ENCODE results near the gene DOCK2. TPM values are rescaled to one million over a fixed set of nuclear protein-coding genes. Genes with fewer than 3 reads are reported as not detected.
"Not testable (repeated sequence)": the region's sequence is repeated elsewhere in the genome, so short reads cannot be mapped to it uniquely, and the experiment has no call there.

DOCK2 gene
- total RNA-seq, 2 experiments from 2014 or later, result 266 to 275 TPM

- DNase-seq (no peak), ATAC-seq (ENCODE audit: low read depth) (no peak)
- H3K4me3 Mint-ChIP-seq, result peak overlapping the region; percentile 59
- H3K4me1 Mint-ChIP-seq, result peaks cover 87% of the 10 kb centered on the region
- peaks cover 54% of the 10 kb centered on the region for H3K36me3 Mint-ChIP-seq
- H3K27me3 Mint-ChIP-seq, result no peaks in the 10 kb centered on the region
- H3K27ac Mint-ChIP-seq, result peak overlapping the region; percentile 86
- H3K9me3 Mint-ChIP-seq, result no peaks in the 10 kb centered on the region
- POLR2A ChIA-PET, result interaction anchor here (7.3 kb wide), 1 partner anchor 12 kb away, joined by 39 read pairs; the partner anchor contains the start of gene DOCK2
Observed at GRCh38 chr5:169648725-169649310, 11.7 kb downstream of the DOCK2 start.

GRCh38 chr5:169649486-169649885 is 12.4 kb downstream of the DOCK2 start:
- H3K9me3 Mint-ChIP-seq, result no peaks in the 10 kb centered on the region
- peak; percentile 65 for ATAC-seq (ENCODE audit: low read depth)
- POLR2A ChIA-PET, result interaction anchor here (7.3 kb wide), 1 partner anchor 13 kb away, joined by 39 read pairs; the partner anchor contains the start of gene DOCK2
- peak overlapping the region; percentile 59 for H3K4me3 Mint-ChIP-seq
- H3K4me1 Mint-ChIP-seq, result peaks cover 86% of the 10 kb centered on the region
- H3K27me3 Mint-ChIP-seq, result no peaks in the 10 kb centered on the region
- H3K27ac Mint-ChIP-seq, result peak overlapping the region; percentile 86
- peaks cover 49% of the 10 kb centered on the region for H3K36me3 Mint-ChIP-seq
- DNase-seq, result no peak

- DNase-seq (no peak), ATAC-seq (ENCODE audit: low read depth) (peak; percentile 57)
- Mint-ChIP-seq H3K4me3 (peak overlapping the region; percentile 79), H3K27ac (peak overlapping the region; percentile 86), H3K27me3 (no peaks in the 10 kb centered on the region), H3K9me3 (no peaks in the 10 kb centered on the region), H3K36me3 (peaks cover 44% of the 10 kb centered on the region), H3K4me1 (peaks cover 89% of the 10 kb centered on the region)
- POLR2A ChIA-PET, result interaction anchor here (0.5 to 7.3 kb wide), 3 partner anchors 12 to 185 kb away, joined by 3 to 39 read pairs (median 4); partner anchors contain the start of gene DOCK2
Observed at GRCh38 chr5:169650701-169651331, 13.7 kb downstream of the DOCK2 start.

GRCh38 chr5:169651526-169651925 is 14.5 kb downstream of the DOCK2 start:
- Mint-ChIP-seq H3K36me3 (peaks cover 40% of the 10 kb centered on the region), H3K4me1 (peaks cover 89% of the 10 kb centered on the region), H3K27me3 (no peaks in the 10 kb centered on the region), H3K9me3 (no peaks in the 10 kb centered on the region), H3K27ac (peak overlapping the region; percentile 86), H3K4me3 (peak overlapping the region; percentile 79)
- ATAC-seq (ENCODE audit: low read depth) (no peak), DNase-seq (no peak)
- POLR2A ChIA-PET, result interaction anchor here (1.3 to 7.3 kb wide), 2 partner anchors 15 to 68 kb away, joined by 4 to 39 read pairs; partner anchors contain the start of genes DOCK2 and SPDL1

GRCh38 chr5:169652057-169652456 is 15.0 kb downstream of the DOCK2 start:
- H3K4me3 Mint-ChIP-seq, result no peak overlapping the region
- no peaks in the 10 kb centered on the region for H3K27me3 Mint-ChIP-seq
- ATAC-seq (ENCODE audit: low read depth) (no peak), DNase-seq (no peak)
- peaks cover 87% of the 10 kb centered on the region for H3K4me1 Mint-ChIP-seq
- H3K36me3 Mint-ChIP-seq, result peaks cover 39% of the 10 kb centered on the region
- no peaks in the 10 kb centered on the region for H3K9me3 Mint-ChIP-seq
- peak overlapping the region; percentile 17 for H3K27ac Mint-ChIP-seq
- POLR2A ChIA-PET, result interaction anchor here (1.3 to 7.3 kb wide), 2 partner anchors 15 to 68 kb away, joined by 4 to 39 read pairs; partner anchors contain the start of genes DOCK2 and SPDL1

GRCh38 chr5:169653091-169653490 is 16.0 kb downstream of the DOCK2 start:
- no peaks in the 10 kb centered on the region for H3K27me3 Mint-ChIP-seq
- DNase-seq (no peak), ATAC-seq (ENCODE audit: low read depth) (no peak)
- H3K4me3 Mint-ChIP-seq, result no peak overlapping the region
- H3K36me3 Mint-ChIP-seq, result peaks cover 37% of the 10 kb centered on the region
- peaks cover 83% of the 10 kb centered on the region for H3K4me1 Mint-ChIP-seq
- H3K9me3 Mint-ChIP-seq, result no peaks in the 10 kb centered on the region
- peak overlapping the region; percentile 46 for H3K27ac Mint-ChIP-seq
- POLR2A ChIA-PET, result interaction anchor here (0.7 to 7.3 kb wide), 3 partner anchors 16 to 69 kb away, joined by 3 to 39 read pairs (median 4); partner anchors contain the start of genes DOCK2 and SPDL1

GRCh38 chr5:169655353-169655752 is 18.3 kb downstream of the DOCK2 start:
- POLR2A ChIA-PET, result interaction anchor here (0.8 kb wide), 1 partner anchor 17 kb away, joined by 3 read pairs; no protein-coding TSS in a partner anchor
- peaks cover 46% of the 10 kb centered on the region for H3K36me3 Mint-ChIP-seq
- ATAC-seq (ENCODE audit: low read depth) (no peak), DNase-seq (no peak)
- no peaks in the 10 kb centered on the region for H3K27me3 Mint-ChIP-seq
- H3K9me3 Mint-ChIP-seq, result peaks cover 2% of the 10 kb centered on the region
- H3K4me3 Mint-ChIP-seq, result no peak overlapping the region
- H3K4me1 Mint-ChIP-seq, result peaks cover 67% of the 10 kb centered on the region
- H3K27ac Mint-ChIP-seq, result peak overlapping the region; percentile 60

GRCh38 chr5:169656125-169656901 is 19.2 kb downstream of the DOCK2 start:
- Mint-ChIP-seq H3K27ac (no peak overlapping the region), H3K4me1 (peaks cover 57% of the 10 kb centered on the region), H3K36me3 (peaks cover 50% of the 10 kb centered on the region), H3K27me3 (no peaks in the 10 kb centered on the region), H3K4me3 (peak overlapping the region; percentile 6), H3K9me3 (peaks cover 3% of the 10 kb centered on the region)
- ATAC-seq (ENCODE audit: low read depth) (no peak), DNase-seq (no peak)
- POLR2A ChIA-PET, result interaction anchor here (1.0 to 2.2 kb wide), 2 partner anchors 19 to 73 kb away, joined by 4 to 8 read pairs; partner anchors contain the start of genes DOCK2 and SPDL1

- no peak overlapping the region for H3K4me3 Mint-ChIP-seq
- peaks cover 54% of the 10 kb centered on the region for H3K36me3 Mint-ChIP-seq
- POLR2A ChIA-PET, result interaction anchor here (1.0 to 2.2 kb wide), 2 partner anchors 19 to 74 kb away, joined by 4 to 8 read pairs; partner anchors contain the start of genes DOCK2 and SPDL1
- ATAC-seq (ENCODE audit: low read depth) (peak; percentile 37), DNase-seq (no peak)
- peak overlapping the region; percentile 18 for H3K27ac Mint-ChIP-seq
- no peaks in the 10 kb centered on the region for H3K27me3 Mint-ChIP-seq
- H3K9me3 Mint-ChIP-seq, result peaks cover 10% of the 10 kb centered on the region
- H3K4me1 Mint-ChIP-seq, result peaks cover 51% of the 10 kb centered on the region
Observed at GRCh38 chr5:169657127-169657526, 20.1 kb downstream of the DOCK2 start.

- not testable (repeated sequence) for H3K27me3 Mint-ChIP-seq; H3K27ac Mint-ChIP-seq; DNase-seq; H3K4me3 Mint-ChIP-seq; ATAC-seq (ENCODE audit: low read depth)
- POLR2A ChIA-PET, result interaction anchor here (1.1 kb wide), 1 partner anchor 12 kb away, joined by 3 read pairs; no protein-coding TSS in a partner anchor
- H3K4me1 Mint-ChIP-seq, result peaks cover 19% of the 10 kb centered on the region
- peaks cover 61% of the 10 kb centered on the region for H3K36me3 Mint-ChIP-seq
- peaks cover 24% of the 10 kb centered on the region for H3K9me3 Mint-ChIP-seq
Observed at GRCh38 chr5:169662451-169662850, 25.4 kb downstream of the DOCK2 start.

GRCh38 chr5:169663537-169663936 is 26.5 kb downstream of the DOCK2 start:
- H3K36me3 Mint-ChIP-seq, result peaks cover 57% of the 10 kb centered on the region
- H3K4me3 Mint-ChIP-seq, result no peak overlapping the region
- H3K4me1 Mint-ChIP-seq, result peaks cover 19% of the 10 kb centered on the region
- no peak overlapping the region for H3K27ac Mint-ChIP-seq
- no peaks in the 10 kb centered on the region for H3K27me3 Mint-ChIP-seq
- peaks cover 24% of the 10 kb centered on the region for H3K9me3 Mint-ChIP-seq
- ATAC-seq (ENCODE audit: low read depth), result no peak
- no peak for DNase-seq
- POLR2A ChIA-PET, result interaction anchor here (1.0 to 1.1 kb wide), 2 partner anchors 13 to 27 kb away, joined by 3 to 4 read pairs; partner anchors contain the start of gene DOCK2

- Mint-ChIP-seq H3K27ac (no peak overlapping the region), H3K9me3 (peaks cover 20% of the 10 kb centered on the region), H3K4me1 (peaks cover 15% of the 10 kb centered on the region), H3K4me3 (no peak overlapping the region), H3K27me3 (no peaks in the 10 kb centered on the region), H3K36me3 (peaks cover 39% of the 10 kb centered on the region)
- no peak for ATAC-seq (ENCODE audit: low read depth)
- no peak for DNase-seq
- POLR2A ChIA-PET, result no interaction called here
Observed at GRCh38 chr5:169666365-169666764, 29.3 kb downstream of the DOCK2 start.

Data from activated naive CD8-positive, alpha-beta T cell treated with anti-CD3 and anti-CD28 coated beads, Interleukin-2, amount 10 ng/mL, durations not matched to agents 7 days and 5 days (primary cell).